ENCODE results near the gene COQ2. TPM values are rescaled to one million over a fixed set of nuclear protein-coding genes. Genes with fewer than 3 reads are reported as not detected.

COQ2 gene
- polyA plus RNA-seq, 1 donor (not counting 4 experiments of a cell fraction or from before 2014, with no cell fraction given) = 29.1 TPM

GRCh38 chr4:83257811-83258210 is 26.8 kb downstream of the COQ2 start:
- no peak overlapping the region for H2AFZ ChIP-seq (ENCODE audit: control insufficient read depth, low read length)
- dilution Hi-C loops (cut with MboI; ENCODE audit: extremely low pct_ligation_motif_present, low sequenced_read_pairs) = no loop called here

GRCh38 chr4:83255584-83255983 is 29.0 kb downstream of the COQ2 start:
- H3K9ac ChIP-seq (ENCODE audit: control insufficient read depth, extremely low read depth, insufficient read depth, low read length) = no peak overlapping the region
- H3K4me3 ChIP-seq (ENCODE audit: control insufficient read depth in 2 of 3, extremely low read depth in 1 of 3, insufficient read depth in 2 of 3, low read depth in 1 of 3, low read length in 3 of 3) = no peak overlapping the region
- H3K9me3 ChIP-seq (ENCODE audit: control insufficient read depth, low read depth, low read length) = no peaks in the 10 kb centered on the region
- no peak overlapping the region for H3K4me2 ChIP-seq (ENCODE audit: control insufficient read depth, extremely low read depth, insufficient read depth, low read depth, low read length)
- no peaks in the 10 kb centered on the region for H3K9me1 ChIP-seq (ENCODE audit: control insufficient read depth, extremely low read depth, insufficient read depth, low read length)
- H3K4me1 ChIP-seq (ENCODE audit: control insufficient read depth, extremely low read depth, insufficient read depth, low read length) = peaks cover 7% of the 10 kb centered on the region
- no peaks in the 10 kb centered on the region for H3K79me2 ChIP-seq (ENCODE audit: control insufficient read depth, insufficient read depth, low read length)
- H4K20me1 ChIP-seq (ENCODE audit: control insufficient read depth, extremely low read depth, insufficient read depth, low read length) = no peaks in the 10 kb centered on the region
- dilution Hi-C loops (cut with MboI; ENCODE audit: extremely low pct_ligation_motif_present, low sequenced_read_pairs) = no loop called here
- TF ChIP-seq EZH2 (IDR thresholded peaks at IDR 0.05; ENCODE audit: low read length) (no peak), CTCF (optimal IDR thresholded peaks at IDR 0.05 in 1 of 3, IDR thresholded peaks at IDR 0.05 in 1 of 3, conservative IDR thresholded peaks at IDR 0.05 in 1 of 3; ENCODE audit: extremely low read depth in 1 of 3, insufficient read depth in 2 of 3, low read length in 3 of 3) (no peak)
- DNase-seq (ENCODE audit: low read depth, low spot score) (no peak), FAIRE-seq (peak; percentile 23)
- H3K27ac ChIP-seq (ENCODE audit: control insufficient read depth, insufficient read depth, low read length) = no peak overlapping the region
- peaks cover 0 to 4% of the 10 kb centered on the region in 2 experiments for H3K36me3 ChIP-seq (ENCODE audit: control insufficient read depth in 2 of 2, extremely low read depth in 1 of 2, insufficient read depth in 2 of 2, low read length in 2 of 2)
- H3K27me3 ChIP-seq (ENCODE audit: control insufficient read depth, extremely low read depth, insufficient read depth, low read length) = no peaks in the 10 kb centered on the region
- H2AFZ ChIP-seq (ENCODE audit: control insufficient read depth, low read length) = no peak overlapping the region

More at GRCh38 chr4:83257811-83258210, 26.8 kb downstream of the COQ2 start:
- H3K4me3 ChIP-seq (ENCODE audit: control insufficient read depth in 2 of 3, extremely low read depth in 1 of 3, insufficient read depth in 2 of 3, low read depth in 1 of 3, low read length in 3 of 3) = no peak overlapping the region
- no peaks in the 10 kb centered on the region for H3K79me2 ChIP-seq (ENCODE audit: control insufficient read depth, insufficient read depth, low read length)
- H3K4me2 ChIP-seq (ENCODE audit: control insufficient read depth, extremely low read depth, insufficient read depth, low read depth, low read length) = no peak overlapping the region
- H3K27me3 ChIP-seq (ENCODE audit: control insufficient read depth, extremely low read depth, insufficient read depth, low read length) = no peaks in the 10 kb centered on the region
- no peak for TF ChIP-seq CTCF (optimal IDR thresholded peaks at IDR 0.05 in 1 of 3, IDR thresholded peaks at IDR 0.05 in 1 of 3, conservative IDR thresholded peaks at IDR 0.05 in 1 of 3; ENCODE audit: extremely low read depth in 1 of 3, insufficient read depth in 2 of 3, low read length in 3 of 3)
- TF ChIP-seq EZH2 (IDR thresholded peaks at IDR 0.05; ENCODE audit: low read length) = no peak
- no peaks in the 10 kb centered on the region for H3K9me1 ChIP-seq (ENCODE audit: control insufficient read depth, extremely low read depth, insufficient read depth, low read length)
- H3K27ac ChIP-seq (ENCODE audit: control insufficient read depth, insufficient read depth, low read length) = no peak overlapping the region
- DNase-seq (ENCODE audit: low read depth, low spot score) = no peak
- peaks cover 7% of the 10 kb centered on the region for H3K4me1 ChIP-seq (ENCODE audit: control insufficient read depth, extremely low read depth, insufficient read depth, low read length)
- no peak overlapping the region for H3K9ac ChIP-seq (ENCODE audit: control insufficient read depth, extremely low read depth, insufficient read depth, low read length)
- H3K9me3 ChIP-seq (ENCODE audit: control insufficient read depth, low read depth, low read length) = no peaks in the 10 kb centered on the region
- peaks cover 0 to 8% of the 10 kb centered on the region in 2 experiments for H3K36me3 ChIP-seq (ENCODE audit: control insufficient read depth in 2 of 2, extremely low read depth in 1 of 2, insufficient read depth in 2 of 2, low read length in 2 of 2)
- no peaks in the 10 kb centered on the region for H4K20me1 ChIP-seq (ENCODE audit: control insufficient read depth, extremely low read depth, insufficient read depth, low read length)
- no peak for FAIRE-seq
